D721Med (cell line): ENCODE results near the gene MEGF6.

ENCODE experiments used
- DNase-seq: peaks from one replicate; pipeline ENCODE4 v3.0.0; 2011; ENCODE audit warnings: low spot score; ENCODE audit not compliant: insufficient read length
- FAIRE-seq: peaks from 2 replicates; lab custom pipeline; 2011; peaks lifted over from hg19 to GRCh38; lab: Jason Lieb, UNC
- CTCF ChIP-seq: IDR thresholded peaks from 2 replicates; pipeline ENCODE4 v1.5.1; 2012; ENCODE audit warnings: mild to moderate bottlenecking, control low read depth; ENCODE audit not compliant: insufficient read depth; ENCODE audit errors: missing control alignments

The MEGF6 gene

GRCh38 chr1:3656450-3657095, 45.3 kb upstream of the MEGF6 start:
- FAIRE-seq: no peak

GRCh38 chr1:3654549-3655281, 43.4 kb upstream of the MEGF6 start:
- DNase-seq (no peak), FAIRE-seq (no peak)
- TF ChIP-seq CTCF: no peak

More at GRCh38 chr1:3656450-3657095, 45.3 kb upstream of the MEGF6 start:
- no peak for DNase-seq
- TF ChIP-seq CTCF: no peak

GRCh38 chr1:3653286-3653618, 41.9 kb upstream of the MEGF6 start:
- FAIRE-seq (no peak), DNase-seq (no peak)
- no peak for TF ChIP-seq CTCF

- no peak for TF ChIP-seq CTCF
- no peak for FAIRE-seq
- DNase-seq: no peak
Observed at GRCh38 chr1:3652548-3653285, 41.4 kb upstream of the MEGF6 start.

DNA sequence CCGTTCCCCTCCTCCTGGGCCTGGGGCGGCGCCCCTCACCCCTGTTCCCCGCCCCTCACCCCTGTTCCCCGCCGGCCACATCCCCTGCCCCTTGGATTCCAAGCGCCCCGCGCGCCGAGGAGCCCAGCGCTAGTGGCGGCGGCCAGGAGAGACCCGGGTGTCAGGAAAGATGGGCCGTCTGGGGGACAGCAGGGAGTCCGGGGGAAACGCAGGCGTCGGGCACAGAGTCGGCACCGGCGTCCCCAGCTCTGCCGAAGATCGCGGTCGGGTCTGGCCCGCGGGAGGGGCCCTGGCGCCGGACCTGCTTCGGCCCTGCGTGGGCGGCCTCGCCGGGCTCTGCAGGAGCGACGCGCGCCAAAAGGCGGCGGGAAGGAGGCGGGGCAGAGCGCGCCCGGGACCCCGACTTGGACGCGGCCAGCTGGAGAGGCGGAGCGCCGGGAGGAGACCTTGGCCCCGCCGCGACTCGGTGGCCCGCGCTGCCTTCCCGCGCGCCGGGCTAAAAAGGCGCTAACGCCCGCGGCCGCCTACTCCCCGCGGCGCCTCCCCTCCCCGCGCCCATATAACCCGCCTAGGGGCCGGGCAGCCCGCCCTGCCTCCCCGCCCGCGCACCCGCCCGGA, 40.7 kb upstream of the MEGF6 start, which contains the start of gene TP73:
TSS of gene TP73 (plus strand) at position 587 of the 618 bp plus-strand sequence. CDS start 29,850 bp downstream, outside the sequence.
- FAIRE-seq (no peak), DNase-seq (peak; percentile 21)
- TF ChIP-seq CTCF: no peak

GRCh38 chr1:3651026-3651929, 40.0 kb upstream of the MEGF6 start:
- FAIRE-seq: no peak
- TF ChIP-seq CTCF: no peak
- no peak for DNase-seq
